KMS-11 (cell line): ENCODE measurements around the gene TMEM138.

Source experiments
- H2AFZ ChIP-seq: fragments of 200-600 bp; sonication (generic); 2 replicates; pipeline ENCODE4 v1.6.1; 2016; ENCODE audit warnings: antibody characterized with exemption, mixed run types, low read depth
- H3K27ac ChIP-seq: fragments of 200-600 bp; sonication (generic); 2 replicates; pipeline ENCODE4 v1.6.1; 2016; ENCODE audit warnings: mild to moderate bottlenecking, mixed run types
- H3K27me3 ChIP-seq: fragments of 200-600 bp; sonication (generic); 2 replicates; pipeline ENCODE4 v1.6.1; 2017; ENCODE audit warnings: mild to moderate bottlenecking, low read depth, mixed run types, moderate library complexity; ENCODE audit not compliant: insufficient read depth
- H3K36me3 ChIP-seq: fragments of 200-600 bp; sonication (generic); 2 replicates; pipeline ENCODE4 v1.6.1; 2017; ENCODE audit warnings: mild to moderate bottlenecking, mixed run types; ENCODE audit not compliant: insufficient read depth
- H3K4me1 ChIP-seq: fragments of 200-600 bp; sonication (generic); 2 replicates; pipeline ENCODE4 v1.6.1; 2016; ENCODE audit warnings: mild to moderate bottlenecking, low read depth, mixed run types; ENCODE audit not compliant: poor library complexity, severe bottlenecking
- H3K4me2 ChIP-seq: fragments of 200-600 bp; sonication (generic); 2 replicates; pipeline ENCODE4 v1.7.0; 2016; ENCODE audit warnings: mild to moderate bottlenecking, mixed run types
- H3K4me3 ChIP-seq: fragments of 200-600 bp; sonication (generic); IDR thresholded peaks from 2 replicates; pipeline ENCODE4 v1.6.1; 2017; ENCODE audit warnings: low read depth, low read length, mixed read lengths; ENCODE audit not compliant: insufficient read depth
- H3K79me2 ChIP-seq: fragments of 200-600 bp; sonication (generic); 2 replicates; pipeline ENCODE4 v1.6.1; 2016; ENCODE audit warnings: low read depth, mixed run types; ENCODE audit not compliant: insufficient read depth
- H3K9ac ChIP-seq: fragments of 200-600 bp; sonication (generic); 2 replicates; pipeline ENCODE4 v1.6.1; 2016; ENCODE audit warnings: mild to moderate bottlenecking, mixed run types
- H4K20me1 ChIP-seq: fragments of 200-600 bp; sonication (generic); 2 replicates; pipeline ENCODE4 v1.6.1; 2016; ENCODE audit warnings: mild to moderate bottlenecking, mixed run types; ENCODE audit not compliant: insufficient read depth
- TF ChIP-seq, protein P1 (sequence below): fragments of 200-600 bp; sonication (generic); conservative IDR thresholded peaks from 2 replicates; pipeline ENCODE4 v1.6.1; 2017; ENCODE audit warnings: low read depth, mild to moderate bottlenecking, antibody characterized with exemption, low read length, moderate library complexity, mixed read lengths

TMEM138 gene

DNA sequence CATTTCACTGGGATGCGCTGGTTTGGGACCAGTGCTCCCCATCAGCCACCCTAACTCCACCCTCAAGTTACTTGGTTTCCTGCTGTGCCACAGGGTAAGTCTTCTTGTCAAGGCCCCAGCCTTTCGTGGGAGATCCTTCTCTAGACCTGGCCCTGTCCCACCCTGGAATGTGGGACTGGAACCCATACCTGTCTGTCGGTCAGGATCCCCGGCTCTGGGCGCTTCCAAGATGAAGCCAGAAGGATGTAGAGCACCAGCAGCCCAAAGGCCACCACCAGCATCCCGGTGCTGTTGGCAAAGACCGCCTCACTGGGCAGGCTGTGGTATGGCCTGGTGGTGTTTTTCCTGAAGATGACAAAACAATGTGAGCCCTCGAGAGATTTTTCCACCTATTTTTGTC, 11.4 kb upstream of the TMEM138 start:
- H3K27me3 ChIP-seq: no peaks in the 10 kb centered on the region
- H3K9ac ChIP-seq: no peak overlapping the region
- no peaks in the 10 kb centered on the region for H3K79me2 ChIP-seq
- H3K27ac ChIP-seq: no peak overlapping the region
- H3K4me2 ChIP-seq: no peak overlapping the region
- no peaks in the 10 kb centered on the region for H3K36me3 ChIP-seq
- no peaks in the 10 kb centered on the region for H4K20me1 ChIP-seq
- H2AFZ ChIP-seq: no peak overlapping the region
- TF ChIP-seq, protein P1, sequence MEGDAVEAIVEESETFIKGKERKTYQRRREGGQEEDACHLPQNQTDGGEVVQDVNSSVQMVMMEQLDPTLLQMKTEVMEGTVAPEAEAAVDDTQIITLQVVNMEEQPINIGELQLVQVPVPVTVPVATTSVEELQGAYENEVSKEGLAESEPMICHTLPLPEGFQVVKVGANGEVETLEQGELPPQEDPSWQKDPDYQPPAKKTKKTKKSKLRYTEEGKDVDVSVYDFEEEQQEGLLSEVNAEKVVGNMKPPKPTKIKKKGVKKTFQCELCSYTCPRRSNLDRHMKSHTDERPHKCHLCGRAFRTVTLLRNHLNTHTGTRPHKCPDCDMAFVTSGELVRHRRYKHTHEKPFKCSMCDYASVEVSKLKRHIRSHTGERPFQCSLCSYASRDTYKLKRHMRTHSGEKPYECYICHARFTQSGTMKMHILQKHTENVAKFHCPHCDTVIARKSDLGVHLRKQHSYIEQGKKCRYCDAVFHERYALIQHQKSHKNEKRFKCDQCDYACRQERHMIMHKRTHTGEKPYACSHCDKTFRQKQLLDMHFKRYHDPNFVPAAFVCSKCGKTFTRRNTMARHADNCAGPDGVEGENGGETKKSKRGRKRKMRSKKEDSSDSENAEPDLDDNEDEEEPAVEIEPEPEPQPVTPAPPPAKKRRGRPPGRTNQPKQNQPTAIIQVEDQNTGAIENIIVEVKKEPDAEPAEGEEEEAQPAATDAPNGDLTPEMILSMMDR: no peak
- H3K4me1 ChIP-seq: no peaks in the 10 kb centered on the region
- H3K4me3 ChIP-seq: no peak overlapping the region

DNA sequence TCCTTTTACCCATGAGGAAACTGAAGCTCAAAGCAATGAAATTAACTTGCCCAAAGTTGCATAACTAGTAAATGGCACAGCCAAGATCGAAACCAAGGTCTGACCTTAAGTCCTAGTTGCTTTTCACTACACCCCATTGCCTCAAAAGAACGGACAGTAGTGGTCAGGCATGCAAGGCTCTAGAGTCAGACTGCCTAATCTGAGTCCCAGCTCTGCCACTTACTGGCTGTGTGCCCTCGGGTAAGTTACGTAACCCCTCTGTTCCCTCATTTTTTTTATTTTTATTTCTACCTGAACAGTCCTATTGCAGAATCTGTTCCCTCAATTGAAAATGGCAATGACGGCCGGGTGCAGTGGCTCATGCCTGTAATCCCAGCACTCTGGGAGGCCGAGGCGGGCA, 10.1 kb upstream of the TMEM138 start:
- Histone ChIP-seq H3K9ac (no peak overlapping the region), H3K27ac (no peak overlapping the region), H3K79me2 (no peaks in the 10 kb centered on the region), H3K4me3 (no peak overlapping the region), H2AFZ (no peak overlapping the region), H3K4me1 (no peaks in the 10 kb centered on the region), H3K27me3 (no peaks in the 10 kb centered on the region), H3K4me2 (no peak overlapping the region), H3K36me3 (no peaks in the 10 kb centered on the region), H4K20me1 (no peaks in the 10 kb centered on the region)
- TF ChIP-seq, protein P1: no peak

DNA sequence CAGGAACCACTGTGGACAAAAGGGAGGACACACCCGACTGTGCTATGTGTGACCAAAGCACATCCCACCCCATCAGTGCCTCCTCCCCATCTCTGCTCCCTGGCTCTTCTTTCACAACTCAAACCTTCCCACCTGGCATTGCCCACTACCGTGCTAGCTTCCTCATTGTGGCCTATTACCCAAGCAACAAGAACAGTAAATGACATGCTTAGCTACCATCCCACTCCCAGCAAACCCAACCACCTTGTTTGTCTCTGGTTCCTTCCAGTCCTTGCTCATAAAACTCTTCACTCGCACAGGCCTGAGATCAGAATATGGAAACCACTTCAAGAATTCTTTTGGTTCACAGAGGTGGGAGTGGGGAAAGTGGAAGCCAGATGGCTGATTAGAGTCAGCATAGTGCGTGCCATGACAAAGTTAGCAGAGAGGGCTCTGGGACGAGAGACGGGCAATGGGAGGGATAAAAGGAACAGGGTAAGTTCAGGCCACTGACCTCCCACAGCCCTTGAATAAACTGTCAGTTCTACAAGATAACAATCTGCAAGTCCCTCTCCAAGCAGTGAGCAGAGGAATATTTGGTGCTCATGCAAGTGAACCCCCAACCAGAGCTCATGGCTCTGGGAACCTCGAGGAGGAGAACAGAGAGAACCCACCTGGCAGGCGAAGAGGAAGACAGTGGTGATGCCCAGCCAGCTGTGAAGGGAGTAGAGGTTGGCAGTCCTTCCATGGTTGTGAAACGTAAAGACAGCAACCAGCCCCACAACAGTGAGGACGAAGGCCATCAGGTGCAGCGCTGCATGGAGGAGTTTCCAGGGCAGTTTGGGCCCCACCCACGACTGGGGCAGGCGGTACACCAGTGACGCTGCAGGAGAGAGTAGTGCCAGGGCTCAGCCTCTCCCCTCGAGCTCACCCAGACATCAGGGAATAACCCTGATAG, 8.8 kb upstream of the TMEM138 start:
- H2AFZ ChIP-seq: no peak overlapping the region
- no peaks in the 10 kb centered on the region for H3K79me2 ChIP-seq
- no peaks in the 10 kb centered on the region for H4K20me1 ChIP-seq
- no peak overlapping the region for H3K4me3 ChIP-seq
- no peaks in the 10 kb centered on the region for H3K27me3 ChIP-seq
- H3K4me1 ChIP-seq: peaks cover 6% of the 10 kb centered on the region
- TF ChIP-seq, protein P1: no peak
- H3K4me2 ChIP-seq: no peak overlapping the region
- no peak overlapping the region for H3K9ac ChIP-seq
- H3K27ac ChIP-seq: no peak overlapping the region
- no peaks in the 10 kb centered on the region for H3K36me3 ChIP-seq

DNA sequence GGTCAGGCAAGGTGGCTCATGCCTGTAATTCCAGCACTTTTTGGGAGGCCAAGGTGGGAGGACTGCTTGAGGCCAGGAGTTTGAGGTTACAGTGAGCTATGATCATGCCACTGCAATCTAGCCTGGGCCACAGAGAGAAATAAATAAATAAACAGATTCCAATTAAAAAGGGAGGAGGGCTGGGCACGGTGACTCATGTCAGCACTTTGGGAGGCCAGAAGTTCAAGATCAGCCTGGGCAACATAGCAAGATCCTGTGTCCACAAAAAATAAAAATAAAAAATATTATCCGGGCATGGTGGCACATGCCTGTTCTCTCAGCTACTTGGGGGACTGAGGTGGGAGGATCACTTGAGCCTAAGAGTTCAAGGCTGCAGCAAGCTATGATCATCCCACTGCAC, 8.0 kb upstream of the TMEM138 start:
- H3K79me2 ChIP-seq: no peaks in the 10 kb centered on the region
- no peaks in the 10 kb centered on the region for H3K36me3 ChIP-seq
- H4K20me1 ChIP-seq: no peaks in the 10 kb centered on the region
- H3K27ac ChIP-seq: no peak overlapping the region
- H3K27me3 ChIP-seq: no peaks in the 10 kb centered on the region
- no peak overlapping the region for H3K9ac ChIP-seq
- no peak overlapping the region for H2AFZ ChIP-seq
- H3K4me1 ChIP-seq: peaks cover 8% of the 10 kb centered on the region
- no peak overlapping the region for H3K4me2 ChIP-seq
- no peak overlapping the region for H3K4me3 ChIP-seq
- TF ChIP-seq, protein P1: no peak
